ENCODE measurements around the gene ST3GAL5. TPM values are rescaled to one million over a fixed set of nuclear protein-coding genes. Genes with fewer than 3 reads are reported as not detected.

Gene ST3GAL5
- total and polyA plus RNA-seq, 2 of the 8 experiments (the other 6 are each of a cell fraction or from before 2014, with no cell fraction given), result 1.9 to 4.5 TPM

DNA sequence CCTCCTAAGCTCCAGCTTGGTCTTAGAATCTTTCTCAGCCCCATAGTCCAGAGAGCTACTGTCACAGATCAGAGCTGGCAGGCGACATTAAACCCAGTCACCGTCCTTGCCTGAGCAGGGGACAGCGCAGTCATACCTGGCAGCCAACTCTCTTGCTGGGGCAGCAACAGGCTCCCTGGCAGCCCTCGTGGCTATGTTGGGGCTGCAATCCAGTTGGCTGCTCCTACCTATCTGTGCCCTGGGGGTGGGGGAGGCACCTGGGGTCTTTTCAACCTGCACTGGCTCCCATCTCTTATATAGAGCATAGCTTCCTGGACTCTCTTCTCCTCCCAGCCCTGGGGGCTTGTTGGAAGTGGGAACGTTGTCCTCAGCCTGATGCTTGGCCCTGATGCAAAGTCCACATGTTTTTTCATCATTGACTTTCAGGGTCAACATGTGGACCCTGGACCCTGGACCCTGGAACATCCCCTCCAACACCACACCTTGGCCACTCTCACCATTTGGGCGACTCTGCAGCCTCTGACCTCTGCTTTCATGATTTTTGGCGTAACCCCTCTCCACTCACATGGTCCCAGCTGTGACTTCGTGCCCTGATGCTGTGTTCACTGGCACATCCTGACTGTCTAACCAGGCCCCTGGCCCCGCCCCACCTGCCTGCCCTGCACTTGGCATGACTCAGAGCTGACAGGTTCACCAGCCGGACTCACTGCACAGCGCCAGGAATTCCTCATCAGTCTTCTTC is 89.4 kb downstream of the ST3GAL5 start:
- DNase-seq (ENCODE audit: low read depth in 1 of 2, low spot score in 2 of 2) (no peak), FAIRE-seq (no peak)
- no peak overlapping the region for H3K4me2 ChIP-seq (ENCODE audit: insufficient read depth in 1 of 2, low read depth in 2 of 2, low read length in 2 of 2)
- peaks cover 0 to 2% (median 0%) of the 10 kb centered on the region in 4 experiments; a peak in 2 of 7 replicates for H3K27me3 ChIP-seq (replicated peaks in 1 of 4; ENCODE audit: control insufficient read depth in 3 of 4, extremely low read depth in 1 of 4, insufficient read depth in 3 of 4, low read length in 3 of 4)
- no peak overlapping the region for H4K5ac ChIP-seq (ENCODE audit: insufficient read length, low read depth, low read length)
- no peak overlapping the region for H2BK15ac ChIP-seq (ENCODE audit: low read length)
- H2BK5ac ChIP-seq (ENCODE audit: low read depth, low read length), result no peak overlapping the region
- H2BK12ac ChIP-seq (ENCODE audit: low read depth, low read length), result no peak overlapping the region
- no peak overlapping the region for H3K56ac ChIP-seq (replicated peaks; ENCODE audit: insufficient read length, low read depth, low read length)
- WGBS, 2 experiments (ENCODE audit: extremely low coverage in 1 of 2, insufficient coverage in 1 of 2, insufficient read length in 1 of 2, insufficient replicate concordance in 2 of 2, low coverage in 1 of 2, low lambda C conversion rate in 2 of 2, missing lambda C conversion rate in 1 of 2), result 80% methylated on average over 10 of the region's 11 CpGs; no CpG with 5 or more reads in 1 of the 2 experiments
- no peak overlapping the region for H2BK20ac ChIP-seq (ENCODE audit: low read length)
- H3K79me1 ChIP-seq (ENCODE audit: low read depth, low read length), result no peaks in the 10 kb centered on the region
- no peaks in the 10 kb centered on the region for H4K20me1 ChIP-seq (replicated peaks in 1 of 2; ENCODE audit: control insufficient read depth in 1 of 2, insufficient read depth in 2 of 2, low read length in 2 of 2)
- H3K18ac ChIP-seq (ENCODE audit: extremely low read depth, low read length), result no peak overlapping the region
- H3K23me2 ChIP-seq (ENCODE audit: low read depth, low read length), result no peaks in the 10 kb centered on the region
- H2AFZ ChIP-seq (ENCODE audit: low read length), result no peak overlapping the region
- H3K9me3 ChIP-seq (ENCODE audit: insufficient read depth in 2 of 2, low read depth in 1 of 2, low read length in 1 of 2), result no peaks in the 10 kb centered on the region
- no peak overlapping the region for H3K9ac ChIP-seq (replicated peaks in 1 of 4; ENCODE audit: extremely low read depth in 1 of 4, low read depth in 3 of 4, low read length in 3 of 4)
- H3K14ac ChIP-seq (ENCODE audit: insufficient read length), result no peak overlapping the region
- POLR2A ChIA-PET (ENCODE audit: partially characterized antibody), result interaction anchor here (1.2 kb wide), 1 partner anchor 46 kb away, joined by 3 read pairs; the partner anchor contains the start of gene ATOH8
- H4K91ac ChIP-seq (replicated peaks; ENCODE audit: insufficient read length, low read length), result no peak overlapping the region
- no peaks in the 10 kb centered on the region for H3K36me3 ChIP-seq (ENCODE audit: control insufficient read depth in 2 of 4, insufficient read depth in 4 of 4, low read length in 3 of 4)
- H3K79me2 ChIP-seq (ENCODE audit: control insufficient read depth in 1 of 2, insufficient read depth in 2 of 2, low read length in 2 of 2), result no peaks in the 10 kb centered on the region
- H2AK5ac ChIP-seq (ENCODE audit: low read depth, low read length), result no peak overlapping the region
- H4K8ac ChIP-seq (ENCODE audit: extremely low read depth, insufficient read depth, low read length), result no peak overlapping the region
- CTCF ChIA-PET (ENCODE audit: partially characterized antibody), result interaction anchor here (0.7 to 1.8 kb wide), 12 partner anchors 11 to 121 kb away, joined by 3 to 14 read pairs (median 4); no protein-coding TSS in a partner anchor
- H3K23ac ChIP-seq (ENCODE audit: insufficient read length), result no peak overlapping the region
- no peak overlapping the region for H3K4me3 ChIP-seq (ENCODE audit: extremely low read depth in 1 of 4, insufficient read depth in 2 of 4, low read depth in 3 of 4, low read length in 4 of 4)
- H3K4me1 ChIP-seq (replicated peaks in 1 of 4; ENCODE audit: control insufficient read depth in 3 of 4, insufficient read depth in 4 of 4, low read length in 3 of 4), result no peaks in the 10 kb centered on the region; a peak in 1 of 7 replicates
- H3K27ac ChIP-seq (ENCODE audit: low read depth, low read length), result no peak overlapping the region
- H3K4ac ChIP-seq (replicated peaks; ENCODE audit: insufficient read length, low read depth, low read length), result no peak overlapping the region
- no peak overlapping the region for H2BK120ac ChIP-seq (replicated peaks; ENCODE audit: low read depth, low read length)
- TF ChIP-seq SAP30 (IDR thresholded peaks at IDR 0.05; ENCODE audit: insufficient read depth, insufficient replicate concordance, low read length) (no peak), POLR2A (IDR thresholded peaks at IDR 0.05; ENCODE audit: control extremely low read depth in 1 of 2, low read depth in 2 of 2, low read length in 2 of 2) (no peak), FOSL1 (IDR thresholded peaks at IDR 0.05; ENCODE audit: insufficient read depth, low read depth, low read length) (no peak), RNF2 (IDR thresholded peaks at IDR 0.05; ENCODE audit: borderline replicate concordance, low read depth, low read length, missing control alignments, poor library complexity, severe bottlenecking) (no peak), ZNF274 (IDR thresholded peaks at IDR 0.05; ENCODE audit: borderline replicate concordance, extremely low read depth, low read length) (no peak), KDM1A (IDR thresholded peaks at IDR 0.05; ENCODE audit: borderline replicate concordance, low read length) (no peak), GTF2F1 (IDR thresholded peaks at IDR 0.05; ENCODE audit: borderline replicate concordance, low read depth, low read length) (no peak), KDM4A (IDR thresholded peaks at IDR 0.05; ENCODE audit: low read depth, low read length, severe bottlenecking) (no peak), JUND (IDR thresholded peaks at IDR 0.05; ENCODE audit: low read length) (no peak), POLR2AphosphoS5 (IDR thresholded peaks at IDR 0.05; ENCODE audit: low read depth, low read length) (no peak), YY1 (IDR thresholded peaks at IDR 0.05; ENCODE audit: low read depth, low read length) (no peak), RBBP5 (IDR thresholded peaks at IDR 0.05; ENCODE audit: borderline replicate concordance, low read depth, low read length) (no peak), CREB1 (IDR thresholded peaks at IDR 0.05) (no peak)

Data from H1 (cell line).